CD4-positive, alpha-beta T cell treated with Interleukin-6 at 100 ng/mL for 8 hours (primary cell): ENCODE results near the gene PGF.
"Not testable (repeated sequence)": the region's sequence is repeated elsewhere in the genome, so short reads cannot be mapped to it uniquely, and the experiment has no call there.

ENCODE experiments used
- DNase-seq: peaks from one replicate; pipeline ENCODE4 v3.0.0-alpha.2; 2020; ENCODE audit warnings: mixed read lengths, low spot score

The PGF gene

GRCh38 chr14:74942181-74942580 lies 13.2 kb downstream of the PGF start:
- DNase-seq = no peak

- DNase-seq = peak; percentile 60
These were observed 13.7 kb downstream of the PGF start for GRCh38 chr14:74941676-74942097.

GRCh38 chr14:74940956-74941565 lies 14.3 kb downstream of the PGF start:
- DNase-seq = no peak

- DNase-seq = no peak
These were observed 16.6 kb downstream of the PGF start for GRCh38 chr14:74938531-74939495.

- DNase-seq = no peak
These were observed 18.2 kb downstream of the PGF start for GRCh38 chr14:74937171-74937570.

GRCh38 chr14:74936731-74937130 lies 18.7 kb downstream of the PGF start:
- DNase-seq = no peak

- no peak for DNase-seq
These were observed 19.2 kb downstream of the PGF start for GRCh38 chr14:74936151-74936550.

- DNase-seq = no peak
These were observed 20.1 kb downstream of the PGF start for GRCh38 chr14:74935360-74935680.

GRCh38 chr14:74934476-74935359 lies 20.7 kb downstream of the PGF start:
- no peak for DNase-seq

GRCh38 chr14:74934041-74934440 lies 21.4 kb downstream of the PGF start:
- no peak for DNase-seq

GRCh38 chr14:74932936-74933335 lies 22.5 kb downstream of the PGF start:
- not testable (repeated sequence) for DNase-seq

GRCh38 chr14:74932401-74932901 lies 22.9 kb downstream of the PGF start:
- DNase-seq = no peak

- DNase-seq = not testable (repeated sequence)
These were observed 23.7 kb downstream of the PGF start for GRCh38 chr14:74931744-74932143.

GRCh38 chr14:74929242-74929641 lies 26.2 kb downstream of the PGF start:
- DNase-seq = no peak

- DNase-seq = no peak
These were observed 28.2 kb downstream of the PGF start for GRCh38 chr14:74927225-74927624.

- no peak for DNase-seq
These were observed 31.3 kb downstream of the PGF start for GRCh38 chr14:74924061-74924460.

GRCh38 chr14:74922752-74923401 lies 32.5 kb downstream of the PGF start, which contains the start of gene RPS6KL1:
Gene RPS6KL1, minus strand, starts transcription at chr14:74923260. Its CDS starts 1,719 bp downstream, at chr14:74921541.
- DNase-seq = peak; percentile 50

- no peak for DNase-seq
These were observed 33.2 kb downstream of the PGF start for GRCh38 chr14:74921987-74922751.

GRCh38 chr14:74921053-74921620 lies 34.3 kb downstream of the PGF start:
- no peak for DNase-seq

- DNase-seq = no peak
These were observed 35.1 kb downstream of the PGF start for GRCh38 chr14:74920281-74920680.
